Measurements from ENCODE around the gene PTPRN2.
"Not testable (repeated sequence)": the region's sequence is repeated elsewhere in the genome, so short reads cannot be mapped to it uniquely, and the experiment has no call there.

The PTPRN2 gene

GRCh38 chr7:157675427-157675927, 912.1 kb downstream of the PTPRN2 start:
- in situ Hi-C loops (cut with MboI; ENCODE audit: low sequenced_read_pairs), result no loop called here

GRCh38 chr7:157674715-157675426, 912.8 kb downstream of the PTPRN2 start:
- in situ Hi-C loops (cut with MboI; ENCODE audit: low sequenced_read_pairs), result no loop called here

- in situ Hi-C loops (cut with MboI; ENCODE audit: low sequenced_read_pairs), result no loop called here
Measured at GRCh38 chr7:157674027-157674714, 913.5 kb downstream of the PTPRN2 start.

- in situ Hi-C loops (cut with MboI; ENCODE audit: low sequenced_read_pairs), result no loop called here
Measured at GRCh38 chr7:157673573-157673972, 914.0 kb downstream of the PTPRN2 start.

GRCh38 chr7:157671358-157672255, 916.0 kb downstream of the PTPRN2 start:
- in situ Hi-C loops (cut with MboI; ENCODE audit: low sequenced_read_pairs), result no loop called here

GRCh38 chr7:157670490-157671357, 916.9 kb downstream of the PTPRN2 start:
- in situ Hi-C loops (cut with MboI; ENCODE audit: low sequenced_read_pairs), result no loop called here

GRCh38 chr7:157669768-157670351, 917.8 kb downstream of the PTPRN2 start:
- in situ Hi-C loops (cut with MboI; ENCODE audit: low sequenced_read_pairs), result no loop called here

- in situ Hi-C loops (cut with MboI; ENCODE audit: low sequenced_read_pairs), result no loop called here
Measured at GRCh38 chr7:157668884-157669767, 918.5 kb downstream of the PTPRN2 start.

GRCh38 chr7:157668221-157668883, 919.3 kb downstream of the PTPRN2 start:
- in situ Hi-C loops (cut with MboI; ENCODE audit: low sequenced_read_pairs), result no loop called here

- in situ Hi-C loops (cut with MboI; ENCODE audit: low sequenced_read_pairs), result no loop called here
Measured at GRCh38 chr7:157667731-157668130, 919.9 kb downstream of the PTPRN2 start.

GRCh38 chr7:157667261-157667660, 920.4 kb downstream of the PTPRN2 start:
- in situ Hi-C loops (cut with MboI; ENCODE audit: low sequenced_read_pairs), result no loop called here

GRCh38 chr7:157666530-157667040, 921.0 kb downstream of the PTPRN2 start:
- in situ Hi-C loops (cut with MboI; ENCODE audit: low sequenced_read_pairs), result no loop called here

- in situ Hi-C loops (cut with MboI; ENCODE audit: low sequenced_read_pairs), result not testable (repeated sequence)
Measured at GRCh38 chr7:157665634-157665988, 922.0 kb downstream of the PTPRN2 start.

GRCh38 chr7:157664871-157665633, 922.6 kb downstream of the PTPRN2 start:
- in situ Hi-C loops (cut with MboI; ENCODE audit: low sequenced_read_pairs), result no loop called here

- in situ Hi-C loops (cut with MboI; ENCODE audit: low sequenced_read_pairs), result no loop called here
Measured at GRCh38 chr7:157664034-157664433, 923.6 kb downstream of the PTPRN2 start.

GRCh38 chr7:157662981-157663716, 924.5 kb downstream of the PTPRN2 start:
- in situ Hi-C loops (cut with MboI; ENCODE audit: low sequenced_read_pairs), result no loop called here

All from hTERT RPE-1 (cell line).